ENCODE results near the gene VRK2. TPM values are rescaled to one million over a fixed set of nuclear protein-coding genes. Genes with fewer than 3 reads are reported as not detected.

Gene VRK2
- total RNA-seq, 1 experiment from 2014 or later = 27.6 TPM

DNA sequence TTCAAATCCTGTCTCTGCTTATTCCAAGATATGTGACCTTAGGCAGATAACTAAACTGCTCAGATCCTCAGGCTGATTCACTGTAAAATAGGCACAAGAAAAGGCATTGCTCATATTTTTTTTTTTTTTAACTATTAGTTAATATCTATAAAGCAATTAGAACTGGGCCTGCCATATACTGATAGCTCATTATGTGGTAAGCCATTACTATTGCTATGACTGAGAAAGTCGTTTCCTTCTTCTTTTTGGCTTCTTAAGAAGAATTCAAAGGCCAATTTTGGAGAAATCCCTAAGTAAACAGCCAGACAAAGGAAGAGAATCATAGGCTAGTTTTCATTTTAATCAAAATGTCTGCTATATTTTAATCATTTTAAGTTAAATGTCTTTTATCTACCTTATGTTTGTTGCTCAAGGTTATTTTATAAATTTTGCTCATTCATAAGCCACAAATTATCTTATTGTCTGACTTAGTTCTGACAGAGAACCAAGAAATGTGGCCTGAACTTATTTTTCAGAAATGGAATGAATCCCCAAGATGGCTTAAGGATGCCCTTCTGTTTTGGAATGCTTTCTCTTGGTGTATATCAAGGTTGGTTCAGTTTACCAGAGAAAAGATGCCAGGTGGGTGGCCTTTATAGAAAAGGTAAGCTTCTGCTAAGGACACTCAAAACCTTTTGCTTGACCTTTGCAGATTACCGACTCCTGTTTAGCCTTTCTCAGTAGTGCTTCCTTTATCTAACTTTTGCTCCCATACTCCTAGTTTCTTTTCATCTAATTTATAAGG lies 21.3 kb upstream of the VRK2 start:
- BruUV-seq (replicated peaks) = no TSS peak
- H4K20me1 ChIP-seq (ENCODE audit: low read length) = no peaks in the 10 kb centered on the region
- TF ChIP-seq EZH2phosphoT487 (IDR thresholded peaks at IDR 0.05; ENCODE audit: borderline replicate concordance, low read length) = no peak
- no peaks in the 10 kb centered on the region for H3K9me2 ChIP-seq (replicated peaks; ENCODE audit: low read length)
- H3K4me3 ChIP-seq (ENCODE audit: low read length) = no peak overlapping the region
- POLR2A ChIA-PET (ENCODE audit: unreplicated experiment) = no interaction called here
- intact Hi-C loops (cut with micrococcal nuclease) = no loop called here
- no peaks in the 10 kb centered on the region for H3K36me3 ChIP-seq (ENCODE audit: low read depth, low read length)
- no peak overlapping the region for H2AFZ ChIP-seq (ENCODE audit: low read length)
- no peak for DNase-seq
- CTCF ChIA-PET = no interaction called here
- H3K9me3 ChIP-seq (ENCODE audit: low read length) = no peaks in the 10 kb centered on the region
- H3K4me2 ChIP-seq (ENCODE audit: low read length) = no peak overlapping the region
- ATAC-seq = no peak
- H3K27me3 ChIP-seq (ENCODE audit: low read length) = no peaks in the 10 kb centered on the region
- no peaks in the 10 kb centered on the region for H3K79me2 ChIP-seq (ENCODE audit: low read length)
- no peaks in the 10 kb centered on the region for H3K4me1 ChIP-seq (ENCODE audit: insufficient read depth, low read length)
- no peaks in the 10 kb centered on the region for H3F3A ChIP-seq (ENCODE audit: low read length, unreplicated experiment)
- H3K9ac ChIP-seq (ENCODE audit: low read length) = no peak overlapping the region
- no peak overlapping the region for H3K27ac ChIP-seq (ENCODE audit: low read length)

GRCh38 chr2:58027029-58027428 lies 19.6 kb upstream of the VRK2 start:
- Histone ChIP-seq H3K9ac (ENCODE audit: low read length) (no peak overlapping the region), H3K27ac (ENCODE audit: low read length) (no peak overlapping the region), H3K4me1 (ENCODE audit: insufficient read depth, low read length) (no peaks in the 10 kb centered on the region), H3F3A (ENCODE audit: low read length, unreplicated experiment) (no peaks in the 10 kb centered on the region), H4K20me1 (ENCODE audit: low read length) (no peaks in the 10 kb centered on the region), H3K36me3 (ENCODE audit: low read depth, low read length) (no peaks in the 10 kb centered on the region), H3K79me2 (ENCODE audit: low read length) (no peaks in the 10 kb centered on the region), H3K9me2 (replicated peaks; ENCODE audit: low read length) (no peaks in the 10 kb centered on the region), H3K4me2 (ENCODE audit: low read length) (no peak overlapping the region), H3K27me3 (ENCODE audit: low read length) (no peaks in the 10 kb centered on the region), H3K4me3 (ENCODE audit: low read length) (no peak overlapping the region), H2AFZ (ENCODE audit: low read length) (no peak overlapping the region), H3K9me3 (ENCODE audit: low read length) (no peaks in the 10 kb centered on the region)
- intact Hi-C loops (cut with micrococcal nuclease) = no loop called here
- no TSS peak for BruUV-seq (replicated peaks)
- CTCF ChIA-PET = no interaction called here
- ATAC-seq = no peak
- POLR2A ChIA-PET (ENCODE audit: unreplicated experiment) = no interaction called here
- no peak for DNase-seq
- no peak for TF ChIP-seq EZH2 (IDR thresholded peaks at IDR 0.05; ENCODE audit: low read length, unreplicated experiment)

GRCh38 chr2:58030771-58031170 lies 15.8 kb upstream of the VRK2 start:
- intact Hi-C loops (cut with micrococcal nuclease) = no loop called here
- TF ChIP-seq, protein P1, sequence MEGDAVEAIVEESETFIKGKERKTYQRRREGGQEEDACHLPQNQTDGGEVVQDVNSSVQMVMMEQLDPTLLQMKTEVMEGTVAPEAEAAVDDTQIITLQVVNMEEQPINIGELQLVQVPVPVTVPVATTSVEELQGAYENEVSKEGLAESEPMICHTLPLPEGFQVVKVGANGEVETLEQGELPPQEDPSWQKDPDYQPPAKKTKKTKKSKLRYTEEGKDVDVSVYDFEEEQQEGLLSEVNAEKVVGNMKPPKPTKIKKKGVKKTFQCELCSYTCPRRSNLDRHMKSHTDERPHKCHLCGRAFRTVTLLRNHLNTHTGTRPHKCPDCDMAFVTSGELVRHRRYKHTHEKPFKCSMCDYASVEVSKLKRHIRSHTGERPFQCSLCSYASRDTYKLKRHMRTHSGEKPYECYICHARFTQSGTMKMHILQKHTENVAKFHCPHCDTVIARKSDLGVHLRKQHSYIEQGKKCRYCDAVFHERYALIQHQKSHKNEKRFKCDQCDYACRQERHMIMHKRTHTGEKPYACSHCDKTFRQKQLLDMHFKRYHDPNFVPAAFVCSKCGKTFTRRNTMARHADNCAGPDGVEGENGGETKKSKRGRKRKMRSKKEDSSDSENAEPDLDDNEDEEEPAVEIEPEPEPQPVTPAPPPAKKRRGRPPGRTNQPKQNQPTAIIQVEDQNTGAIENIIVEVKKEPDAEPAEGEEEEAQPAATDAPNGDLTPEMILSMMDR (conservative IDR thresholded peaks at IDR 0.05; ENCODE audit: low read depth, low read length) = no peak
- no peak for TF ChIP-seq EZH2phosphoT487 (IDR thresholded peaks at IDR 0.05; ENCODE audit: borderline replicate concordance, low read length)
- H3K4me2 ChIP-seq (ENCODE audit: low read length) = no peak overlapping the region
- H3K27ac ChIP-seq (ENCODE audit: low read length) = no peak overlapping the region
- ATAC-seq = peak; percentile 22; the same call in 1 of the 2 replicates
- CTCF ChIA-PET = no interaction called here
- peak; percentile 11 for DNase-seq
- no peaks in the 10 kb centered on the region for H3K9me3 ChIP-seq (ENCODE audit: low read length)
- no TSS peak for BruUV-seq (replicated peaks)
- H3F3A ChIP-seq (ENCODE audit: low read length, unreplicated experiment) = no peaks in the 10 kb centered on the region
- H3K79me2 ChIP-seq (ENCODE audit: low read length) = no peaks in the 10 kb centered on the region
- no peaks in the 10 kb centered on the region for H3K36me3 ChIP-seq (ENCODE audit: low read depth, low read length)
- H3K4me1 ChIP-seq (ENCODE audit: insufficient read depth, low read length) = no peaks in the 10 kb centered on the region; the same call in 1 of the 2 replicates
- POLR2A ChIA-PET (ENCODE audit: unreplicated experiment) = no interaction called here
- H3K9me2 ChIP-seq (replicated peaks; ENCODE audit: low read length) = no peaks in the 10 kb centered on the region
- no peaks in the 10 kb centered on the region for H4K20me1 ChIP-seq (ENCODE audit: low read length)
- H3K4me3 ChIP-seq (ENCODE audit: low read length) = no peak overlapping the region
- no peak overlapping the region for H3K9ac ChIP-seq (ENCODE audit: low read length)
- H3K27me3 ChIP-seq (ENCODE audit: low read length) = no peaks in the 10 kb centered on the region
- no peak overlapping the region for H2AFZ ChIP-seq (ENCODE audit: low read length)
